ENCODE results near the gene RAI1.

The RAI1 gene

GRCh38 chr17:17830740-17831207, 149.5 kb downstream of the RAI1 start:
- DNase-seq (ENCODE audit: low spot score), result no peak

- no peak for DNase-seq (ENCODE audit: low spot score)
These were observed 150.2 kb downstream of the RAI1 start for GRCh38 chr17:17831208-17832031.

DNA sequence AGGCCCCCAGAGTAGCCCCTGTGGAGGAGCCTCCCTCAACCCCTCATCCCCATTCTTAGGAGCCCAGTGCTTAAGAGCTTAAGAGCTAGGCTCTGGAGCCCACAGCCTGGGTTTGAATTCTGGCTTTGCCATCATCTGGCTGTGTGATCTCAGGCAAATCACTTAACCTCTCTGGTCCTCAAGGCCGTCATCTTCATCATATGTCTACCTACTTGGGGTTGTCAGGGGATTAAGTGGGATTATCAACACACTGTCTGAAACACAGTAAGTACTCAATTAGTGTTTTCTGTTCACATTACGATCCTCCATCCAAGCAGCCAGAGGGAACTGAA, 150.7 kb downstream of the RAI1 start:
- DNase-seq (ENCODE audit: low spot score), result no peak

- no peak for DNase-seq (ENCODE audit: low spot score)
These were observed 152.6 kb downstream of the RAI1 start for GRCh38 chr17:17833658-17834357.

GRCh38 chr17:17834974-17835373, 153.7 kb downstream of the RAI1 start:
- DNase-seq (ENCODE audit: low spot score), result peak; percentile 69

- peak; percentile 32 for DNase-seq (ENCODE audit: low spot score)
These were observed 154.4 kb downstream of the RAI1 start for GRCh38 chr17:17835415-17836249.

DNA sequence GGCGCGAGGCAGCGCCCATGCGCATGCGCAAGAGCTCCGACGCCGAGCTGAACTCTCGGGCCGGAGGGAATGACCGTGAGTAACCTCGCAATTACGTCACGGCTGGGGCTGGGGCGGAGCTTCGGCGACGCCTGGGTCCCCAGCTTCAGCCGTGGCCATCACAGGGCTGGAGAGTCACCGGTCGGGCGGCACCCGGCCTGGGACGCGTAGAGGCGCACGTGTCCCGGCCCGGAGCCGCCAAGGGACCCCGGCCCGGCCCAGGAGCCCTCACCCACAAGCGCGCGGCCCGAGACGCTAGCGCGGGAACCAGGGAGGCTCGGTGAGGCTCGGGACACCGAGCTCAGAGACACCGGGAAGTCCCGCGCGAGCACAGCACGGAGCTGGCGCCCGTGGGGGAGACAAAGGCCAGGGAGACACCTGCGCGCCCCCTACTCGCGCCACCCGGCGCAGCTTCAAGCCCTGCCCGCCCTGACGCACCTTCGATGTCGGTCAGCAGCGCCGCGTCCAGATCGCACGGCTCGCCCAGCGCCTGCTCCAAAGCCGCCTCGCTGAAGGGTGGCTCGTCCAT, 155.1 kb downstream of the RAI1 start:
- DNase-seq (ENCODE audit: low spot score), result peak; percentile 95

- peak; percentile 82 for DNase-seq (ENCODE audit: low spot score)
These were observed 155.6 kb downstream of the RAI1 start, which contains the start of gene SREBF1 for GRCh38 chr17:17836818-17837379. Gene SREBF1, minus strand, starts transcription at chr17:17836986. Its CDS starts 169 bp downstream, at chr17:17836817.

DNA sequence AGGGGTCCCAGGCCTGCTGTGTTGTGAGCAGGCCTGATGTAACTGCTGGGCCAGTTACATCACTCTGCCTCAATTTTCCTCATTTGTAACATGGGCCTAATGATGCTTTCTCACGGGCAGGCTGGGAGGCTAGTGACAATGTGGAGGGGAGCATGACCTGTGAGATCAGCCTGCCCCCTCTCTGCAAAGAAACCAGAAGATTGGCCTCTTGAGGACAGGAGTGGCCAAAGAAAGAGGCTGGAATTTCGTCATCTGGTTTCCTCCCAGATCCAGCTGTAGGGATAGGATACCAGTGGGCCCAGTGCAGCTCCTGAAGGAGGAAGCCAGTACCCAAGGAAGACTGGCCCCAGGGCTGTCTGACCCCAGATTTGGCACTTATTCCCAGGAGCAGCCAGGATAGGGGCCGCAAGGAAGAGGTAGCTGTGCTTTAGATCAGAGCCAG, 156.1 kb downstream of the RAI1 start:
- DNase-seq (ENCODE audit: low spot score), result peak; percentile 76

DNA sequence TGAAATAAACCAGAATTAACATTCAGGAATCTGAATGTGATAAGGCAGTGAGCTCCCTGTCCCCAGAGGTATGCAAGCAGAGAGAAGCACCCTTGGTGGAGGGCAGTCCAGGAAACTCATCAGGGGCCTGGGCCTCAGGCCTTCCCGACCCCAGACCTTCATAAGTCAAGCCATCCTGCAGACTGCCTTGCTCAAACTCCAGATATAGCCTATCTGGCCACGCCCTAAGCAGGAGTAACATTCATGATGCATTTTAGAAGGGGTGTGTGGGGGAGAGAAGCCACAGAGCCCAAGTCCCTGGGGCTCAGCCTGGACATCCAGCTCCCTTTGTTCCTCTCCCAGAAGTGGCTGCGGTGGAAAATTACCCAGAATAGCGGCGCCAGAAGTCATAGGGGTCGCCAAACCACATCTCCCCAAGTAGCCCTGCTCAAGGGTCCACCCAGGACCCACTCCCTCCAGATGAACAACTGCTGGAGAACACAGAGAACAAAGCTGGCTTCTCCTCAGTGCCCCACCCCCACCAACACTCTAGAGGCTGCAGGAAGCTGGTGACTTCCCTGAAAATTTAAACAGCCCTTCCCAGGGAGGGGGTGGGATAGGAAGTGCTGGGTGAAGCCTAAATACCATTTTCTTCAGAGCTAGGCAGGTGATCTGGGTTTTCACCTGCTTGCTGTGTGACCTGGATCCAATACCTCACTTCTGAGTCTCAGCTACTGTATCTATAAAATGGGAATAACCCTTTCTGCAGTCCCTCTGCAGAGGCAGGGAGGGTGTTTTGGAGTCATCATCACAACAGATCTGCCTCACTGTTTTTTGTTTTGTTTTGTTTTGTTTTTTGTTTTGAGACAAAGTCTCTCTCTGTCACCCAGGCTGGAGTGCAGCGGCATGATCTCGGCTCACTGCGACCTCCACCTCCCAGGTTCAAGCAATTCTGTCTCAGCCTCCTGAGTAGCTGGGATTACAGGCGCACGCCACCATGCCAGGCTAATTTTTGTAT, 157.0 kb downstream of the RAI1 start:
- peak; percentile 51 for DNase-seq (ENCODE audit: low spot score)

DNA sequence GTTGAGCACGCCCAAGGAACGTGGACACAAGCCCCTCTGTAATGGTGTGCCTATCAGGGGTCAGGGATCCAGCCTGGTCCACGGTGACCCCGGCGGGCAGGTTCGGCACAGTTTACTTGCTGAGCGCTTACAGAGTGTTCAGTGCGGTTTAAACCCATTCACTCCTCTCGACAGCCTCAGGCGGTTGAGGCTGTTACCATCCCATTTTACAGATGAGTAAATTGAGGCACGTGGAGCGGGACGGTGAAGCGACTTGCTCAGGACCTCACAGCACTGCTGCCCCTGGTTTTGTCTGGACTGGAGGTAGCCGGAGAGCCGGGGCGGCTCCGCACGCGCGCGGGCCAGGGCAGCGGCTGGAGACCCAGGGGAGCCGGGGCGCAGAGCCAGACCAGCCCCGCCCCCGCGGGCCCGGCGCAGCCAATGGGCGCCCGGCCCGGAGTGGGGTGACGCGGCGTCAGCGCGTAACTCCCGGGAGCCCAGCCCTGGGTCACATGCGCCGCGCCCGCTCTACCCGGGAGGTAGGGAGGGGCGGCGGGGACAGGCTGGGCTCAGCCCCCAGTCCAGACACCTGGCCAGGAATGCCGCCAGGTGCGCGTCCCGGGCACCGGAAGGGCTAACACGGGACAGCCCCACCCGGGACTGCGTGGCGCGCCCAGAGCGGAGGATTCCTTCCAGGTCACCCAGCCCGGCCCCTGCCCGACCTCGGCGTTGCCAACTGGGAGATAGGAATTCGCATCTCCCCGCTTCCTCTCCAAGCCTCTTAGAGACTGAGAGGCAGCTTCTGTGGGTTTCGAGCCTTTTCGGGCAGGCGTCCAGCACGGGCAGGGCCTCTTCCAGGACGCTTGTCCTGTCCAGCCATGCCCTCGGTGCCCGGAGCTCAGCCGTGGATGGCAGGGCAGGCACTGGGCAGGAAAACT, 158.8 kb downstream of the RAI1 start:
- DNase-seq (ENCODE audit: low spot score), result peak; percentile 88

DNA sequence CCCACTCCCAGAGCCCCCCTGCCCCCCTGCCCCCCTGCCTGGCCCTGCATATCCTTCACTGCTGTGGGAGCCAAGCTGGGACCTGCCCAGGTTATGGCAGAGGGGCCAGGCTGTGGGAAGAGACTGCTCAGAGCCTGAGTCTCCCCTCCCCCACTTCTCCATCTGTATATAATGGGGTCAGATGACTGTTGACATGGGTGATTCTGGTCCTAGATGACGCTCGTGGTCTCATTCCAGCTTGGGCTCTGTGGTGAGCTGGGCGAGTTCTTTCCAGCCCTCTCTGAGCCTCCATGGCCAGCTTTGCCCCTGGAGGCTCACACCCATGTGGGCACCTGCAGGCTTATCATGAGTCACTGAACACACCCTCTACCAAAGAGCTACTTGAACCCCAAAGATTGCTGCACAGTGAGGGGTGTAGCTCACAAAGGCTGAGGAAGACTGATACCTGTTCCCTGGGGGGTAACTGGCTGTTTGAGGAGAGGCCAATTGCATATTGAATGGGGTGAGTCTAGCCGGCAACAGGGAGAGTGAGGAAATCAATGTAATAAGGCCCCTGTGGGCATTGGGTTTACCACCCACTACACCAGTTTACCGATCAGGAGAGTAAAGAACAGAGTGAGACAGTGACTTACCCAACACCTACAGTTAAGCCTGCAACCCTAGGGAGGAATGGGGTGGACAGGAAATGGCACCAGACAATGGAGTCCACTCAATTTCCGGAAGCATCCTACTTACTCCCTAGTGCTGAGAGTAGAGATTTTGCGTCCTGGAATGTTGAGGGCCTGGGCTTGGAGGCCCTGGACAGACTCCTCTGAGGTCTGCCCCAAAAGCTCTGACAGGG, 159.7 kb downstream of the RAI1 start:
- DNase-seq (ENCODE audit: low spot score), result peak; percentile 33

DNA sequence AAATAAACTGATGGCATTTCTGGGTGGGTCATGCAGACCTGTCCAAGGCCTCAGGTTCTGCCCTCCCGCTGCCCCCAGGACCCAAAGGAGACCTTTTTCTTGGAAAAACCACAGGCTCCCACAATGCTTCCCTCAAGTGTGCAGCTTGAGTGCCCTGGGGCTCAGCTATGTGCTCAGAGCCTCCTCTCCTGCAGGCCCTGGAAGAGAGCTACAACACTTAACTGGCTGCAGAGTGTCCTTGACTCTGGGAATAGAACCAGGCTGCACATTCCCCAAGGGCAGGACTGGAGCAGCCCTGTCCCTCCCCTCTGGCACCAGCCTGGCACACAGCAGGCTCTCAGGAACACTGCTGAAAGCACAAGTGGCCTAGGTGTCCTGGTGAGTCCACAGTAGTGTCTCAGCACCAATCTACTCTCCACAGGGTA, 160.4 kb downstream of the RAI1 start:
- no peak for DNase-seq (ENCODE audit: low spot score)

DNA sequence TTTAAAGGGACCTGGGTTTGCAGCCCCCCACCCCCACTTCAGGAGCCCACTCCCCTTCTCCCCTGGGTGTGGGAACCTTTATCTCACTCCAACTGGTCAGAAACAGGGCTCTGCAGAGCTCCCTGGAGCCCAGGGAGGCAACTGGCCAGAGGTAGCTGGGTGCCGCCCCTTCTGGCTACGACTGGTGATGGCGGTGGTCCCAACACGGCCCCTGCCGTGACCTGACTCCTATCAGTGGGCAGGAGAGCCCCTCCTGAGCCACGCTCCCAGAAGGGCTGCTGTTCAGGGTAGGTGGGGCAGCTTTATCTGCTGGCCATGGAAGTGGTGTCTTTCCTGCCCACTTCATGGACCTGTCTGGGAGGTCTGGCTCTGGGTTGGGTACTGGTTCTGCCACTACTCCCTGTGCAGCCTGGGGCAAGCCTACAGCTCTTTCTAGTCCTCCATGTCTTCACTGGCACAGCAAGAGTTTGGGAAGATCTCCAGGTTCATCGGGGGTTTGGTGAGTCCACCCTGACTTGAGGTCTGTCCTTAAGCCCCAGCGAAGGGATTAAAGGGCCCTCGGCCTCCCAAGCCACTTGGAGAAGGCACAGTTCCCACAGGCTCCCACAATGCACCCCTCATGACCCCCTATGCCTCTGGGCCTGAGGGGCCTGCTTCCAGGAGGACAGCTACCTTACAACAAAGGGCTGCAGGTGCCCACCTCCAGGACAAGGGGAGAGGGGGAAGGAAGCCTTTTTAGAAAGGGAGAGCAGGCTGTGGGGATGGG, 161.0 kb downstream of the RAI1 start:
- no peak for DNase-seq (ENCODE audit: low spot score)

- no peak for DNase-seq (ENCODE audit: low spot score)
These were observed 161.8 kb downstream of the RAI1 start for GRCh38 chr17:17843096-17843495.

GRCh38 chr17:17844079-17844478, 162.8 kb downstream of the RAI1 start:
- DNase-seq (ENCODE audit: low spot score), result no peak

- DNase-seq (ENCODE audit: low spot score), result no peak
These were observed 163.2 kb downstream of the RAI1 start for GRCh38 chr17:17844500-17844899.

All from RKO (cell line).